Astrocyte of the cerebellum (primary cell): ENCODE measurements around the gene BTNL2.

Source experiments
- DNase-seq: peaks from one replicate; pipeline ENCODE4 v3.0.0-alpha.2; 2011; ENCODE audit warnings: low read depth
- H3K4me3 ChIP-seq: 2 replicates; pipeline ENCODE4 v1.5.1; 2011; ENCODE audit warnings: mild to moderate bottlenecking, low read depth, low read length, moderate library complexity
- CTCF ChIP-seq: IDR thresholded peaks from 2 replicates; pipeline ENCODE4 v1.5.1; 2012; ENCODE audit warnings: low read length, low read depth, moderate library complexity, mild to moderate bottlenecking; ENCODE audit errors: missing control alignments
- in situ Hi-C: cut with HindIII; loops from 2 replicates; pipeline ENCODE4 v1.10.0; 2017; ENCODE audit warnings: low sequenced_read_pairs

BTNL2 gene

DNA sequence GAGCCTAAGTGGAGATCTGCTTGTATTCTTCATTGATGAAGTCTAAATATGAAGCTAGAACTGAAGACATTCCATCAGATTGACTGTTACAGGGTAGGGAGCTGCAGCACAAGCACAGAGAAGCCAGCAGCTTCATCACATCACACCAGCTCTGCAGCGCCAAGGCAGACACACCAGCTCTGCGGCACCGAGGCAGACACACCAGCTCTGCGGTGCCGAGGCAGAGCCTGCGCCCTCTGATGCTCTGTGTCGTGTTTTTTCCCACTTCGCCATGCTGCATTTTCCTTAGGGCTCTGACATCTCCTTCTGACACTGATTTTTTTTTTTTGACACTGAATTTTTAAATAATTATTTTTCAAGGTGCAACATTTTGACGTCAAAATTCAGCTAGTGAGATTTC, 784 bp downstream of the BTNL2 start:
- DNase-seq: no peak
- in situ Hi-C loops: no loop called here
- no peak for TF ChIP-seq CTCF
- H3K4me3 ChIP-seq: no peak overlapping the region

DNA sequence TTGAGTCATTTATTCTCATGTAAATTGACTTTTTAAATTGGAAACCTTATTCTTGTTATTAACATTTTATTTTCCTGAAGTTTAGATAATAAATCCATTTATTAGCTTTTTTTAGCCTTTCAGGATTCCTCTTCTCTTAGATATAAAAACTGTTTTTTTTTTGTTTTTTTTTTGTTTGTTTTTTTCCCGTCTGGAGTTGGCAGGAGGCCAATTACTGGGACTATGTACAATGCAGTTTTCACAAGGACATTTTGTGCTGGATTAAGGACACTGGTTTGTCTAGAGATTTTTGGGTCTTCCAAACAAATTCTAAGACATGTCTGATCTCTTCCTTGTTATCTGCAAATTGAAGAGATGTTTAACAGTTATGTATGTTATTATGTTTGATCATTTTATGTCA, 1.3 kb downstream of the BTNL2 start:
- DNase-seq: no peak
- no peak for TF ChIP-seq CTCF
- in situ Hi-C loops: no loop called here
- no peak overlapping the region for H3K4me3 ChIP-seq

GRCh38 chr6:32402812-32403211, 4.2 kb downstream of the BTNL2 start:
- TF ChIP-seq CTCF: no peak
- no peak overlapping the region for H3K4me3 ChIP-seq
- no peak for DNase-seq
- in situ Hi-C loops: no loop called here

- DNase-seq: no peak
- in situ Hi-C loops: no loop called here
These were observed 5.6 kb downstream of the BTNL2 start for GRCh38 chr6:32401284-32401963.

DNA sequence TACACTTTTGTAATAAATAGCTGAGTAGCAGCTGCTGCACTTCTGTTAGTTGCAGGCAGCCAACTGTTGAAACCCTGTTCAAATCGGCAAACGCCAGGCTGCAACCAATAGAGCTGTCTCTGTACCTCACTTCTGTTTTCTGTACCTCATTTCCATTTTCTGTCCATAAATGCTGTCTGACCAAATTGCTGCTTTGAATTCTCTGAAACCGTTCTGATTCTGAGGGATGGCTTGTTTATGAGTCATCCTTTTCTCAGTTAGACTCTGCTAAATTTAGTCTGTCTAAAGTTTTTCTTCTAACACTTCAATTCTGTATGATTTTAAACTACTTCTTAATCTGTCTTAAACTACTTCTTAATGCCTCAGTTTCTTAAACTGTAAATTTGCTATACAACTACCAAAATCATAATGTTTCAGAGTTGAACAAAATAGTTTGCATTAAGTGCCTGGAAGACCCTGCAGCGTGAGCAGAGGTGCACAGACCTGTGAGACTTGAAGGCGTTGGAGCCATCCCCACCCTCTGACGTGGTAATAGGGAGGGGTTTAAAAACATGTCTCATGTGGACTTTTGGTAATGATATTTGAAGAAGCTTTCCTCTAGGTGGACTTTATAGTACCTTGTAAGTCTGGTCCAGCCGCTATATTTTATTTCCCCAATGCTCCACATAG, 9.6 kb downstream of the BTNL2 start:
- no peak for TF ChIP-seq CTCF

More at GRCh38 chr6:32401284-32401963, 5.6 kb downstream of the BTNL2 start:
- TF ChIP-seq CTCF: no peak
- H3K4me3 ChIP-seq: no peak overlapping the region

GRCh38 chr6:32396028-32396427, 11.0 kb downstream of the BTNL2 start:
- no peak overlapping the region for H3K4me3 ChIP-seq
- in situ Hi-C loops: no loop called here
- no peak for TF ChIP-seq CTCF
- no peak for DNase-seq

More for the DNA sequence above, 9.6 kb downstream of the BTNL2 start:
- DNase-seq: no peak
- in situ Hi-C loops: no loop called here
- H3K4me3 ChIP-seq: no peak overlapping the region
